Natural killer cell (primary cell): Measurements from ENCODE around the gene RBPJL. TPM values are rescaled to one million over a fixed set of nuclear protein-coding genes. Genes with fewer than 3 reads are reported as not detected.
"Not testable (repeated sequence)": the region's sequence is repeated elsewhere in the genome, so short reads cannot be mapped to it uniquely, and the experiment has no call there.

ENCODE experiments used
- ATAC-seq, 3 donors: fragments of 150-1000 bp in 2 of 3; fragments of 200-7000 bp in 1 of 3; cut with Tn5 transposase; 1 replicate in 1 of 3; 2 replicates in 2 of 3; pipeline ENCODE4 v1.10.0; 2021; ENCODE audit warnings: mild to moderate bottlenecking in 2 of 3, moderate library complexity in 2 of 3
- DNase-seq, 2 donors: peaks; one replicate each; pipeline versions ENCODE4 v3.0.0 to v3.0.0-alpha.2; 2013 to 2021; ENCODE audit warnings: mixed read lengths in 1 of 2
- H3K27ac ChIP-seq: one replicate; pipeline ENCODE4 v1.5.1; 2013; ENCODE audit warnings: mild to moderate bottlenecking, low read length
- H3K27me3 ChIP-seq: one replicate; pipeline ENCODE4 v1.6.1; 2013; ENCODE audit warnings: low read length; ENCODE audit not compliant: control insufficient read depth, insufficient read depth
- H3K36me3 ChIP-seq: one replicate; pipeline ENCODE4 v1.6.1; 2013; ENCODE audit warnings: low read length; ENCODE audit not compliant: control insufficient read depth, insufficient read depth
- H3K4me1 ChIP-seq: one replicate; pipeline ENCODE4 v1.6.1; 2013; ENCODE audit warnings: low read length; ENCODE audit not compliant: control insufficient read depth, insufficient read depth
- H3K4me3 ChIP-seq: one replicate; pipeline ENCODE4 v1.5.1; 2013; ENCODE audit warnings: low read length
- H3K9me3 ChIP-seq: one replicate; pipeline ENCODE4 v1.6.1; 2013; ENCODE audit warnings: low read length; ENCODE audit not compliant: control insufficient read depth, insufficient read depth
- H3K27ac Mint-ChIP-seq, 2 donors: one replicate each; pipeline ENCODE4 v1.8.0; 2022; ENCODE audit warnings: mild to moderate bottlenecking in 2 of 2, mixed read lengths in 2 of 2, moderate library complexity in 1 of 2
- H3K27me3 Mint-ChIP-seq, 2 donors: one replicate each; pipeline ENCODE4 v1.8.0; 2022; ENCODE audit warnings: low read depth in 2 of 2, mixed read lengths in 2 of 2
- H3K36me3 Mint-ChIP-seq: one replicate; pipeline ENCODE4 v1.8.0; 2022; ENCODE audit warnings: mixed read lengths
- H3K4me1 Mint-ChIP-seq, 2 donors: one replicate each; pipeline ENCODE4 v1.8.0; 2022; ENCODE audit warnings: mixed read lengths in 2 of 2
- H3K4me3 Mint-ChIP-seq: one replicate; pipeline ENCODE4 v1.8.0; 2022; ENCODE audit warnings: mild to moderate bottlenecking, moderate library complexity, mixed read lengths
- H3K9me3 Mint-ChIP-seq, 2 donors: one replicate each; pipeline ENCODE4 v1.8.0; 2022; ENCODE audit warnings: mixed read lengths in 2 of 2
- CTCF ChIP-seq: fragments of 200-600 bp; IDR thresholded peaks from one replicate; pipeline ENCODE4 v1.8.0; 2022; ENCODE audit warnings: antibody characterized with exemption
- WGBS: methylation state at CpG from one replicate; pipeline ENCODE4 v1.1.7; 2013; ENCODE audit warnings: missing lambda C conversion rate; ENCODE audit not compliant: insufficient coverage; 5-methylcytosine and 5-hydroxymethylcytosine counted together
- intact Hi-C: fragments of 100-400 bp; cut with micrococcal nuclease; formaldehyde crosslinking; loops from one replicate; pipeline ENCODE4 v1.14.2; 2022
- total RNA-seq, 4 donors: library from RNA; stranded (reverse); fragments of 120-200 nt in 1 of 4; gene quantifications; one replicate each; pipeline versions ENCODE4 v1.2.3 to v1.2.4, GENCODE V29; 2013 to 2022

The RBPJL gene
- total RNA-seq, 3 donors from 2014 or later (not counting 1 experiment from before 2014, with no cell fraction given), result not detected

- no peaks in the 10 kb centered on the region for H3K36me3 ChIP-seq
- 2% methylated on average over 70 of the region's 77 CpGs for WGBS
- peaks cover 0 to 15% of the 10 kb centered on the region in 2 donors for H3K4me1 Mint-ChIP-seq
- H3K27me3 Mint-ChIP-seq, result no peaks in the 10 kb centered on the region
- peak within 1 kb of the TSS; percentile 31 for H3K4me3 ChIP-seq
- peak within 1 kb of the TSS; percentile 78 for H3K4me3 Mint-ChIP-seq
- H3K9me3 ChIP-seq, result no peaks in the 10 kb centered on the region
- intact Hi-C loops, result no loop called here
- ATAC-seq, result peak; percentile 76 to 90 (median 79)
- no peak within 1 kb of the TSS for H3K27ac ChIP-seq
- DNase-seq, result peak; percentile 30 to 80
- H3K27me3 ChIP-seq, result no peaks in the 10 kb centered on the region
- H3K36me3 Mint-ChIP-seq, result no peaks in the 10 kb centered on the region
- TF ChIP-seq CTCF, result no peak
- H3K9me3 Mint-ChIP-seq, result no peaks in the 10 kb centered on the region
- H3K4me1 ChIP-seq, result peaks cover 20% of the 10 kb centered on the region
- peak within 1 kb of the TSS in 1 of 2 donors; percentile 29 for H3K27ac Mint-ChIP-seq
Measured at GRCh38 chr20:45347936-45348778, 41.5 kb downstream of the RBPJL start, which contains the start of gene SDC4. SDC4 (minus strand) TSS chr20:45348424; CDS start chr20:45348384, 40 bp downstream.

GRCh38 chr20:45350217-45350616 lies 43.6 kb downstream of the RBPJL start:
- no peaks in the 10 kb centered on the region for H3K27me3 ChIP-seq
- no peak overlapping the region for H3K27ac ChIP-seq
- intact Hi-C loops, result loop anchor here (10.0 kb wide), 1 partner anchor 55 kb away; no protein-coding TSS in a partner anchor
- DNase-seq, result no peak
- H3K9me3 ChIP-seq, result no peaks in the 10 kb centered on the region
- H3K4me3 Mint-ChIP-seq, result no peak overlapping the region
- peaks cover 20% of the 10 kb centered on the region for H3K4me1 ChIP-seq
- TF ChIP-seq CTCF, result no peak
- H3K9me3 Mint-ChIP-seq, result no peaks in the 10 kb centered on the region
- no peak for ATAC-seq
- WGBS, result 14% methylated on average over 1 of the region's 1 CpG
- H3K27ac Mint-ChIP-seq, result no peak overlapping the region
- H3K27me3 Mint-ChIP-seq, result no peaks in the 10 kb centered on the region
- H3K36me3 Mint-ChIP-seq, result no peaks in the 10 kb centered on the region
- peaks cover 0 to 15% of the 10 kb centered on the region in 2 donors for H3K4me1 Mint-ChIP-seq
- no peak overlapping the region for H3K4me3 ChIP-seq
- H3K36me3 ChIP-seq, result no peaks in the 10 kb centered on the region

- H3K36me3 Mint-ChIP-seq, H3K4me3 Mint-ChIP-seq, H3K27me3 Mint-ChIP-seq, H3K27me3 ChIP-seq, ATAC-seq, DNase-seq, H3K27ac ChIP-seq, H3K36me3 ChIP-seq, H3K9me3 Mint-ChIP-seq, H3K4me3 ChIP-seq, H3K9me3 ChIP-seq, H3K27ac Mint-ChIP-seq: not testable (repeated sequence)
- H3K4me1 Mint-ChIP-seq, result peaks cover 0 to 15% of the 10 kb centered on the region in 2 donors
- intact Hi-C loops, result loop anchor here (10.0 kb wide), 1 partner anchor 56 kb away; no protein-coding TSS in a partner anchor
- 97% methylated on average over 9 of the region's 10 CpGs for WGBS
- peaks cover 20% of the 10 kb centered on the region for H3K4me1 ChIP-seq
Measured at GRCh38 chr20:45350795-45351194, 44.2 kb downstream of the RBPJL start.

GRCh38 chr20:45352729-45353128 lies 46.1 kb downstream of the RBPJL start:
- Histone ChIP-seq H3K27ac (no peak overlapping the region), H3K27me3 (no peaks in the 10 kb centered on the region), H3K4me1 (peaks cover 8% of the 10 kb centered on the region), H3K36me3 (no peaks in the 10 kb centered on the region), H3K9me3 (no peaks in the 10 kb centered on the region), H3K4me3 (no peak overlapping the region)
- H3K4me1 Mint-ChIP-seq, result peaks cover 0 to 10% of the 10 kb centered on the region in 2 donors
- H3K36me3 Mint-ChIP-seq, result no peaks in the 10 kb centered on the region
- no peak for DNase-seq
- WGBS, result 100% methylated on average over 1 of the region's 3 CpGs
- no peaks in the 10 kb centered on the region for H3K27me3 Mint-ChIP-seq
- H3K4me3 Mint-ChIP-seq, result no peak overlapping the region
- ATAC-seq, result no peak
- TF ChIP-seq CTCF, result no peak
- intact Hi-C loops, result loop anchor here (10.0 kb wide), 1 partner anchor 58 kb away; no protein-coding TSS in a partner anchor
- no peak overlapping the region for H3K27ac Mint-ChIP-seq
- H3K9me3 Mint-ChIP-seq, result no peaks in the 10 kb centered on the region
